Measurements from ENCODE around the gene CBX5. TPM values are rescaled to one million over a fixed set of nuclear protein-coding genes. Genes with fewer than 3 reads are reported as not detected.

Gene CBX5
- total RNA-seq, 1 donor from 2014 or later: 227 TPM

DNA sequence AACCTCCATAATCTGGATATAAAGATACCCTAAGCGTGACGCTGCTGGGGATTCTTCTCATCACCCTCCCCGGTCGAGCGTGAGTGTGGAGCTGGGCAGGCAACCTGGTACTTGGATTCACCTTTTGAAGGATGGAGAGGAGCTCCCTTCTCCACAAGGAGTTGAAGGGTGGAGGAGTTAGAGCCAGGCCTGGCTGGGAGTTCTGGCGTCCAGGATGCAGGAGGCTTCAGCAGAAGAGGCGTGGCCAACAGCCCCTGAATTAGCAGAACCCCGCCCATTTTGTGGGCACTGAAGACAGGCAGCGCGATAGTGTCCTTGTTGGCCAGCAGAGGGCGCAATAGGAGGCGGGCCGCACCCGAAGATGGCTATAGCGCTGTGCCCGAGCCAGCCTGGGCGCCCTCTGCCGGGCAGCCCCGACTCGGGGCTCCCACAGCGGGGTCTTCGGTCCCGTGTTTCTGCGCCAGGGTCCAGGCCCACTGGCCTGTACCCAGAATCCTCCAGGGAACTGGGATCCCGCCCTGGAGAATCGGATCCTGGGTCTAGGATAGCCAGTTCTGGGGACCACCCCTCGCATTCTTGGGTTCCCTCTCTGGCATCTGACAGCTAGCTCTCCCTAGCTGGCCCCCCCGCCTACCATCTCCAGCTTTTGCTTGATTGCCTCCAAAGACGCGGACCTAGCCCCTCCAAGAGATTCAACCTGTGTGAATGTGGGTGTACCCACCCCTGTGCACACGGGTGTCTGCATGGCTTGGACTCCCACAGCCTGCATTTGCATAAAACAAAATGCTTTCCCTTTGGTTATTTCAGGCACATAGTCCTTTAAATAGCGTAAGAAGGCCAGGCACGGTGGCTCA lies 65.1 kb downstream of the CBX5 start:
- H3K27ac Mint-ChIP-seq: no peak overlapping the region
- H3K4me1 Mint-ChIP-seq (ENCODE audit: unreplicated experiment): peaks cover 18% of the 10 kb centered on the region
- peak; percentile 100 for TF ChIP-seq CTCF (conservative IDR thresholded peaks at IDR 0.05)
- no peaks in the 10 kb centered on the region for H3K36me3 Mint-ChIP-seq
- peaks cover 80% of the 10 kb centered on the region for H3K27me3 Mint-ChIP-seq
- no peak overlapping the region for H3K4me3 Mint-ChIP-seq
- peak; percentile 93 for DNase-seq (ENCODE audit: extremely low spot score, unreplicated experiment)
- no peaks in the 10 kb centered on the region for H3K9me3 Mint-ChIP-seq

DNA sequence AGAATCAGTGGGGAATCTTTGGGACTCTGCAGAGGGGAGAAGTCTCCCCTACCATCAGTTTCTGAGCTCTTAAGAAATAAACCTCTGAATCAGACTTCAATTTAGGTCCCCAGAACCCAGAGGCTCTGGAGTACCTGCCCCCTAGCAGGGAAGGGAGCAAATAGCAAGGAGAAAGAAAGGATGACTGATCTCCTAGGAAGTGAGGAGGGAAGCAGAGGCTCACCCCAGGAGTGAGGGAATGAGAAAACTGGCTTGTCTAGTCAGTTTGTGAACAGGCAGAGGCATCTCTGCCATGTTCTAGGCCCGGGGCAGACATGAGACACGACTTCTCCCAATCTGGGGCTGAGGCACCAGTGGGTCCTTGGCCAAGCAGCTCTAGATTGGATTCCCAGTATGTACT lies 66.8 kb downstream of the CBX5 start:
- Mint-ChIP-seq H3K27ac (no peak overlapping the region), H3K4me3 (no peak overlapping the region), H3K36me3 (no peaks in the 10 kb centered on the region), H3K4me1 (ENCODE audit: unreplicated experiment) (peaks cover 14% of the 10 kb centered on the region), H3K9me3 (no peaks in the 10 kb centered on the region), H3K27me3 (peaks cover 72% of the 10 kb centered on the region)
- no peak for TF ChIP-seq CTCF (conservative IDR thresholded peaks at IDR 0.05)
- no peak for DNase-seq (ENCODE audit: extremely low spot score, unreplicated experiment)

DNA sequence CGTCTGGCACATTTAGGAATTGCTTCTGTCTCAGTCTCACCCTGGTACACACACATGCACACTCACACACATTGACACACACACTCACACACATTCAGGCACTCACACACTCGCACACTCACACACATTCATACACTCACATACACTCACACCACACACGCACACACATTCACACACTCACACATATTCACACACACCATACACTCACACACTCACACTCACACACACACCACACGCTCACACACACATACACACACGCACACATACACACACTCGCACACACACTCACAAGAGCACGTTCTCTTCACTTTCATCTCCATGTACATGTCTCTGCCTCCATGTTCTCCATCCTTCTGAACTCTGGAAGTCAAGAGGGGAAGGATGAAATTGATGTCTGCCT lies 68.0 kb downstream of the CBX5 start:
- peaks cover 69% of the 10 kb centered on the region for H3K27me3 Mint-ChIP-seq
- peaks cover 19% of the 10 kb centered on the region for H3K4me1 Mint-ChIP-seq (ENCODE audit: unreplicated experiment)
- no peak overlapping the region for H3K27ac Mint-ChIP-seq
- no peak for TF ChIP-seq CTCF (conservative IDR thresholded peaks at IDR 0.05)
- no peaks in the 10 kb centered on the region for H3K36me3 Mint-ChIP-seq
- no peak overlapping the region for H3K4me3 Mint-ChIP-seq
- no peak for DNase-seq (ENCODE audit: extremely low spot score, unreplicated experiment)
- no peaks in the 10 kb centered on the region for H3K9me3 Mint-ChIP-seq

DNA sequence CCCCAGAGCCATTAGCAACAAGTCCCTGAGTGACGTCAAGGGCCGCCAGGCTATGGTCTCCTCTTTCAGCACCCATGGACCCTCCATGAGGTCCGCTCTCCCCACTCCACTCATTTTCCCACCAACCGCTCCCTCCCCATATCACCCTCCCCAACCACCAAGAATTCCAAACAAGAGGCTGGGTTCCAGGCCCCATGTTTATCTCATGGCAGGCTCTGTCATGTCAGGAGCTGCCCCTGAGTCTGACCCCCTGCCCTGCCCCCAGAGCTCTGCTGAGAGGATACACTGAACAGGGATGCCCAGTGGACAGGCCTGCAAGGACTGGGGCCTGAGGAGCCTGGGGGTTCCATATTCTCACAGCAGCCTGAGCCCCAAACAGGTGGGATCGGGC lies 69.5 kb downstream of the CBX5 start:
- H3K4me3 Mint-ChIP-seq: no peak overlapping the region

DNA sequence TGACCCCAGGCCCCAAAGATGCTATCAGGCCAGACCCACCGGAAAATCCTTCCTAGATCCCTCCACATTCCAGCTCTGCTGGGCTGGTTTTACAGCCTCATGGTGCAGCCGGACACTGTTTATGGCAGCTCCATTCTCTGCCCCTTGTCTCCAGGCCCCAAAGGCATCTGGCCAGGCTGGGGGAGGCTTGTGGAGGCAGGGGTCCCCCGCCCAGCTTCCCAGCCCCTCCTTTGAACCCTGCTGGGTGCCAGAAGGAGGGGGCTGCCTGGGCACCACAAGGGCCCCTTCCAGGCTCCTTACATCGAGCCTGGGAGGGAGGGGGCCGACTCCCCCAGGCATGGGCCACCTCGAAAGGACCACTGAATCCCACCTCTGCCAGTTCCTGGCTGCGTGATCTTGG lies 71.3 kb downstream of the CBX5 start:
- H3K36me3 Mint-ChIP-seq: no peaks in the 10 kb centered on the region
- peaks cover 67% of the 10 kb centered on the region for H3K27me3 Mint-ChIP-seq
- peaks cover 14% of the 10 kb centered on the region for H3K4me1 Mint-ChIP-seq (ENCODE audit: unreplicated experiment)
- no peak for DNase-seq (ENCODE audit: extremely low spot score, unreplicated experiment)
- H3K4me3 Mint-ChIP-seq: no peak overlapping the region
- no peaks in the 10 kb centered on the region for H3K9me3 Mint-ChIP-seq
- TF ChIP-seq CTCF (conservative IDR thresholded peaks at IDR 0.05): no peak
- no peak overlapping the region for H3K27ac Mint-ChIP-seq

More for the DNA sequence above, 69.5 kb downstream of the CBX5 start:
- DNase-seq (ENCODE audit: extremely low spot score, unreplicated experiment): no peak
- Mint-ChIP-seq H3K36me3 (no peaks in the 10 kb centered on the region), H3K9me3 (no peaks in the 10 kb centered on the region), H3K4me1 (ENCODE audit: unreplicated experiment) (peaks cover 14% of the 10 kb centered on the region), H3K27ac (no peak overlapping the region), H3K27me3 (peaks cover 69% of the 10 kb centered on the region)
- no peak for TF ChIP-seq CTCF (conservative IDR thresholded peaks at IDR 0.05)
